Measurements from ENCODE around the gene GLYATL3. TPM values are rescaled to one million over a fixed set of nuclear protein-coding genes. Genes with fewer than 3 reads are reported as not detected.
"Not testable (repeated sequence)": the region's sequence is repeated elsewhere in the genome, so short reads cannot be mapped to it uniquely, and the experiment has no call there.

The GLYATL3 gene
- polyA plus RNA-seq, 1 of the 3 experiments (the other 2 are of a cell fraction) = not detected

- TF ChIP-seq JUND (IDR thresholded peaks at IDR 0.05) (no peak), EP300 (IDR thresholded peaks at IDR 0.05; ENCODE audit: borderline replicate concordance in 1 of 2, low read depth in 1 of 2, low read length in 1 of 2) (no peak)
These were observed 31.7 kb upstream of the GLYATL3 start (continued) for GRCh38 chr6:49468042-49468441.

- WGBS (ENCODE audit: low lambda C conversion rate) = 88% methylated on average over 2 of the region's 2 CpGs
- H4K20me1 ChIP-seq (ENCODE audit: insufficient read depth); CTCF ChIA-PET; H3F3A ChIP-seq (replicated peaks; ENCODE audit: insufficient read depth); H2AFZ ChIP-seq (ENCODE audit: low read depth); DNase-seq; H3K9ac ChIP-seq; H3K9me3 ChIP-seq; H3K4me2 ChIP-seq; H3K27ac ChIP-seq (ENCODE audit: low read depth in 2 of 2, low read length in 1 of 2); H3K4me1 ChIP-seq (ENCODE audit: control insufficient read depth in 1 of 2, insufficient read depth in 2 of 2, low read depth in 1 of 2, low read length in 1 of 2); H3K79me2 ChIP-seq (ENCODE audit: insufficient read depth); H3K4me3 ChIP-seq (ENCODE audit: low read depth in 2 of 2, low read length in 1 of 2); POLR2A ChIA-PET; H3K9me2 ChIP-seq; H3K27me3 ChIP-seq (ENCODE audit: insufficient read depth): not testable (repeated sequence)
- peaks cover 17 to 19% of the 10 kb centered on the region in 2 experiments for H3K36me3 ChIP-seq (replicated peaks in 1 of 2; ENCODE audit: control insufficient read depth in 1 of 2, insufficient read depth in 2 of 2, low read length in 1 of 2)
These were observed 23.2 kb upstream of the GLYATL3 start for GRCh38 chr6:49476564-49476963.

GRCh38 chr6:49479308-49479970 lies 20.3 kb upstream of the GLYATL3 start:
- H3K4me3 ChIP-seq (ENCODE audit: low read depth in 2 of 2, low read length in 1 of 2) = no peak overlapping the region
- H3K4me1 ChIP-seq (ENCODE audit: control insufficient read depth in 1 of 2, insufficient read depth in 2 of 2, low read depth in 1 of 2, low read length in 1 of 2) = no peaks in the 10 kb centered on the region
- no peak overlapping the region for H3K9ac ChIP-seq
- H3K27me3 ChIP-seq (ENCODE audit: insufficient read depth) = no peaks in the 10 kb centered on the region
- H3K9me2 ChIP-seq = no peaks in the 10 kb centered on the region
- H3K27ac ChIP-seq (ENCODE audit: low read depth in 2 of 2, low read length in 1 of 2) = no peak overlapping the region
- H3K79me2 ChIP-seq (ENCODE audit: insufficient read depth) = no peaks in the 10 kb centered on the region
- H2AFZ ChIP-seq (ENCODE audit: low read depth) = no peak overlapping the region
- no peak overlapping the region for H3K4me2 ChIP-seq
- H3K36me3 ChIP-seq (replicated peaks in 1 of 2; ENCODE audit: control insufficient read depth in 1 of 2, insufficient read depth in 2 of 2, low read length in 1 of 2) = peaks cover 0 to 6% of the 10 kb centered on the region in 2 experiments
- TF ChIP-seq MXI1 (IDR thresholded peaks at IDR 0.05; ENCODE audit: low read depth, low read length) (no peak), FOXM1 (IDR thresholded peaks at IDR 0.05; ENCODE audit: low read depth) (no peak), RCOR1 (IDR thresholded peaks at IDR 0.05; ENCODE audit: low read length) (no peak), RAD21 (IDR thresholded peaks at IDR 0.05; ENCODE audit: low read length) (no peak), NRF1 (IDR thresholded peaks at IDR 0.05; ENCODE audit: low read depth, low read length) (no peak), MAX (IDR thresholded peaks at IDR 0.05; ENCODE audit: low read depth) (no peak), FOXJ3 (CRISPR knock-in tag; IDR thresholded peaks at IDR 0.05) (no peak), MEF2A (IDR thresholded peaks at IDR 0.05; ENCODE audit: borderline replicate concordance, low read depth) (no peak), GABPA (IDR thresholded peaks at IDR 0.05; ENCODE audit: low read depth) (no peak), RFX5 (IDR thresholded peaks at IDR 0.05; ENCODE audit: low read length) (no peak)
- TF ChIP-seq, protein P1, sequence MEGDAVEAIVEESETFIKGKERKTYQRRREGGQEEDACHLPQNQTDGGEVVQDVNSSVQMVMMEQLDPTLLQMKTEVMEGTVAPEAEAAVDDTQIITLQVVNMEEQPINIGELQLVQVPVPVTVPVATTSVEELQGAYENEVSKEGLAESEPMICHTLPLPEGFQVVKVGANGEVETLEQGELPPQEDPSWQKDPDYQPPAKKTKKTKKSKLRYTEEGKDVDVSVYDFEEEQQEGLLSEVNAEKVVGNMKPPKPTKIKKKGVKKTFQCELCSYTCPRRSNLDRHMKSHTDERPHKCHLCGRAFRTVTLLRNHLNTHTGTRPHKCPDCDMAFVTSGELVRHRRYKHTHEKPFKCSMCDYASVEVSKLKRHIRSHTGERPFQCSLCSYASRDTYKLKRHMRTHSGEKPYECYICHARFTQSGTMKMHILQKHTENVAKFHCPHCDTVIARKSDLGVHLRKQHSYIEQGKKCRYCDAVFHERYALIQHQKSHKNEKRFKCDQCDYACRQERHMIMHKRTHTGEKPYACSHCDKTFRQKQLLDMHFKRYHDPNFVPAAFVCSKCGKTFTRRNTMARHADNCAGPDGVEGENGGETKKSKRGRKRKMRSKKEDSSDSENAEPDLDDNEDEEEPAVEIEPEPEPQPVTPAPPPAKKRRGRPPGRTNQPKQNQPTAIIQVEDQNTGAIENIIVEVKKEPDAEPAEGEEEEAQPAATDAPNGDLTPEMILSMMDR (IDR thresholded peaks at IDR 0.05) = no peak
- WGBS (ENCODE audit: low lambda C conversion rate) = 91% methylated on average over 3 of the region's 3 CpGs
- ChIA-PET POLR2A (no interaction called here), CTCF (no interaction called here)
- no peaks in the 10 kb centered on the region for H3F3A ChIP-seq (replicated peaks; ENCODE audit: insufficient read depth)
- H4K20me1 ChIP-seq (ENCODE audit: insufficient read depth) = no peaks in the 10 kb centered on the region
- no peaks in the 10 kb centered on the region for H3K9me3 ChIP-seq
- no peak for DNase-seq

GRCh38 chr6:49481846-49482245 lies 17.9 kb upstream of the GLYATL3 start:
- H3K4me2 ChIP-seq; H4K20me1 ChIP-seq (ENCODE audit: insufficient read depth); H3K9ac ChIP-seq; H3K9me2 ChIP-seq; POLR2A ChIA-PET; H3K4me3 ChIP-seq (ENCODE audit: low read depth in 2 of 2, low read length in 1 of 2); CTCF ChIA-PET; H3K4me1 ChIP-seq (ENCODE audit: control insufficient read depth in 1 of 2, insufficient read depth in 2 of 2, low read depth in 1 of 2, low read length in 1 of 2); H3K9me3 ChIP-seq; H3F3A ChIP-seq (replicated peaks; ENCODE audit: insufficient read depth); H3K36me3 ChIP-seq (replicated peaks in 1 of 2; ENCODE audit: control insufficient read depth in 1 of 2, insufficient read depth in 2 of 2, low read length in 1 of 2); H3K27ac ChIP-seq (ENCODE audit: low read depth in 2 of 2, low read length in 1 of 2); DNase-seq; H3K79me2 ChIP-seq (ENCODE audit: insufficient read depth); H3K27me3 ChIP-seq (ENCODE audit: insufficient read depth); H2AFZ ChIP-seq (ENCODE audit: low read depth): not testable (repeated sequence)
- no CpG with 5 or more reads among the region's 22 CpGs for WGBS (ENCODE audit: low lambda C conversion rate)

DNA sequence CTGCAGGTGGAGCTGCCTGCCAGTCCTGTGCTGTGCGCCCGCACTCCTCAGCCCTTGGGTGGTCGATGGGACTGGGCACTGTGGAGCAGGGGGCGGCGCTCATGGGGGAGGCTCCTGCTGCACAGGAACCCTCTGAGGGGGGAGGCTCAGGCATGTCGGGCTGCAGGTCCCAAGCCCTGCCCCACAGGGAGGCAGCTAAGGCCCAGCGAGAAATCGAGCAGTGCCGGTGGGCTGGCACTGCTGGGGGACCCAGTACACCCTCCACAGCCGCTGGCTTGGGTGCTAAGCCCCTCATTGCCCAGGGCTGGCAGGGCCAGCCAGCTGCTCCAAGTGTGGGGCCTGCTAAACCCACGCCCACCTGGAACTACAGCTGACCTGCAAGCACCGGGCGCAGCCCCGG lies 16.3 kb upstream of the GLYATL3 start:
- H2AFZ ChIP-seq (ENCODE audit: low read depth); H3K4me1 ChIP-seq (ENCODE audit: control insufficient read depth in 1 of 2, insufficient read depth in 2 of 2, low read depth in 1 of 2, low read length in 1 of 2); H3K9me3 ChIP-seq; H3K27me3 ChIP-seq (ENCODE audit: insufficient read depth); CTCF ChIA-PET; H3F3A ChIP-seq (replicated peaks; ENCODE audit: insufficient read depth); H3K27ac ChIP-seq (ENCODE audit: low read depth in 2 of 2, low read length in 1 of 2); H4K20me1 ChIP-seq (ENCODE audit: insufficient read depth); H3K36me3 ChIP-seq (replicated peaks in 1 of 2; ENCODE audit: control insufficient read depth in 1 of 2, insufficient read depth in 2 of 2, low read length in 1 of 2); H3K9ac ChIP-seq; DNase-seq; H3K4me2 ChIP-seq; H3K79me2 ChIP-seq (ENCODE audit: insufficient read depth); H3K9me2 ChIP-seq; H3K4me3 ChIP-seq (ENCODE audit: low read depth in 2 of 2, low read length in 1 of 2); POLR2A ChIA-PET: not testable (repeated sequence)
- WGBS (ENCODE audit: low lambda C conversion rate) = no CpG with 5 or more reads among the region's 14 CpGs

Data from SK-N-SH (cell line).